MM.1S (cell line): Measurements from ENCODE around the gene PDE2A.

Experiments used
- DNase-seq: peaks from one replicate; pipeline ENCODE4 v3.0.0-alpha.2; 2015
- H2AFZ ChIP-seq: fragments of 300-600 bp; sonication (generic); 2 replicates; pipeline ENCODE4 v1.6.0; 2016; ENCODE audit warnings: antibody characterized with exemption, low read length
- H3F3A ChIP-seq: fragments of 300-600 bp; sonication (generic); 2 replicates; pipeline ENCODE4 v1.6.1; 2016; ENCODE audit warnings: mild to moderate bottlenecking, antibody characterized with exemption, low read length, moderate library complexity, mixed read lengths; ENCODE audit not compliant: insufficient read depth
- H3K27ac ChIP-seq: fragments of 300-600 bp; sonication (generic); 2 replicates; pipeline ENCODE4 v1.5.1; 2016; ENCODE audit warnings: mild to moderate bottlenecking, low read length
- H3K27me3 ChIP-seq: fragments of 300-600 bp; sonication (generic); replicated peaks from 2 replicates; pipeline ENCODE4 v1.6.0; 2016; ENCODE audit warnings: low read length; ENCODE audit not compliant: insufficient read depth
- H3K36me3 ChIP-seq: fragments of 300-600 bp; sonication (generic); replicated peaks from 2 replicates; pipeline ENCODE4 v1.6.1; 2016; ENCODE audit warnings: mild to moderate bottlenecking, low read length, mixed read lengths; ENCODE audit not compliant: insufficient read depth
- H3K4me1 ChIP-seq: fragments of 300-600 bp; sonication (generic); 2 replicates; pipeline ENCODE4 v1.6.1; 2016; ENCODE audit warnings: low read length, mixed read lengths
- H3K4me2 ChIP-seq: fragments of 300-600 bp; sonication (generic); 2 replicates; pipeline ENCODE4 v1.6.0; 2016; ENCODE audit warnings: low read depth, low read length
- H3K4me3 ChIP-seq: fragments of 300-600 bp; sonication (generic); 2 replicates; pipeline ENCODE4 v1.5.1; 2016; ENCODE audit warnings: low read length, mixed read lengths
- H3K79me2 ChIP-seq: fragments of 300-600 bp; sonication (generic); 2 replicates; pipeline ENCODE4 v1.6.1; 2016; ENCODE audit warnings: mixed run types, low read length, mixed read lengths
- H3K9ac ChIP-seq: fragments of 300-600 bp; sonication (generic); 2 replicates; pipeline ENCODE4 v1.6.1; 2016; ENCODE audit warnings: low read length, mixed read lengths
- H3K9me2 ChIP-seq: fragments of 300-600 bp; sonication (generic); replicated peaks from 2 replicates; pipeline ENCODE4 v1.6.1; 2016; ENCODE audit warnings: mild to moderate bottlenecking, low read length, mixed read lengths; ENCODE audit not compliant: insufficient read depth
- H3K9me3 ChIP-seq: fragments of 300-600 bp; sonication (generic); replicated peaks from 2 replicates; pipeline ENCODE4 v1.6.1; 2016; ENCODE audit warnings: mild to moderate bottlenecking, low read length, mixed read lengths; ENCODE audit not compliant: insufficient read depth
- H4K20me1 ChIP-seq: fragments of 300-600 bp; sonication (generic); 2 replicates; pipeline ENCODE4 v1.6.1; 2016; ENCODE audit warnings: mild to moderate bottlenecking, low read length, moderate library complexity, mixed read lengths; ENCODE audit not compliant: insufficient read depth
- CTCF ChIP-seq: fragments of 300-600 bp; sonication (generic); IDR thresholded peaks from 2 replicates; pipeline ENCODE4 v1.5.1; 2016; ENCODE audit warnings: antibody characterized with exemption, low read length, mixed read lengths
- EZH2 ChIP-seq: fragments of 300-600 bp; sonication (generic); optimal IDR thresholded peaks from 2 replicates; pipeline ENCODE3; 2017; ENCODE audit warnings: low read depth, mild to moderate bottlenecking, antibody characterized with exemption, low read length, mixed read lengths
- EZH2phosphoT487 ChIP-seq: fragments of 300-600 bp; sonication (generic); IDR thresholded peaks from 2 replicates; pipeline ENCODE4 v1.6.1; 2018; ENCODE audit warnings: antibody characterized with exemption, low read length

Gene PDE2A

GRCh38 chr11:72655014-72655413 is 19.2 kb downstream of the PDE2A start:
- H4K20me1 ChIP-seq = no peaks in the 10 kb centered on the region
- H3K4me3 ChIP-seq = no peak overlapping the region
- no peak overlapping the region for H2AFZ ChIP-seq
- no peaks in the 10 kb centered on the region for H3K79me2 ChIP-seq
- TF ChIP-seq CTCF (no peak), EZH2 (no peak), EZH2phosphoT487 (no peak)
- no peak overlapping the region for H3K9ac ChIP-seq
- H3K4me1 ChIP-seq = no peaks in the 10 kb centered on the region
- H3K36me3 ChIP-seq = no peaks in the 10 kb centered on the region
- H3F3A ChIP-seq = no peaks in the 10 kb centered on the region
- peaks cover 22% of the 10 kb centered on the region for H3K27me3 ChIP-seq
- no peak overlapping the region for H3K4me2 ChIP-seq
- DNase-seq = no peak
- H3K27ac ChIP-seq = no peak overlapping the region
- no peaks in the 10 kb centered on the region for H3K9me3 ChIP-seq
- H3K9me2 ChIP-seq = no peaks in the 10 kb centered on the region

- DNase-seq = no peak
- no peaks in the 10 kb centered on the region for H3K36me3 ChIP-seq
- no peaks in the 10 kb centered on the region for H3K4me1 ChIP-seq
- no peaks in the 10 kb centered on the region for H3K79me2 ChIP-seq
- no peaks in the 10 kb centered on the region for H4K20me1 ChIP-seq
- no peaks in the 10 kb centered on the region for H3F3A ChIP-seq
- no peak overlapping the region for H3K9ac ChIP-seq
- TF ChIP-seq EZH2phosphoT487 (no peak), EZH2 (no peak), CTCF (no peak)
- no peak overlapping the region for H3K4me2 ChIP-seq
- no peak overlapping the region for H3K27ac ChIP-seq
- no peak overlapping the region for H2AFZ ChIP-seq
- no peak overlapping the region for H3K4me3 ChIP-seq
- no peaks in the 10 kb centered on the region for H3K9me2 ChIP-seq
- no peaks in the 10 kb centered on the region for H3K9me3 ChIP-seq
- H3K27me3 ChIP-seq = peaks cover 10% of the 10 kb centered on the region
Measured at GRCh38 chr11:72653649-72654048, 20.6 kb downstream of the PDE2A start.

GRCh38 chr11:72652873-72653630 is 21.2 kb downstream of the PDE2A start:
- no peaks in the 10 kb centered on the region for H4K20me1 ChIP-seq
- TF ChIP-seq EZH2 = no peak
- TF ChIP-seq EZH2phosphoT487 = no peak
- no peak for TF ChIP-seq CTCF
- H3K4me1 ChIP-seq = no peaks in the 10 kb centered on the region
- no peaks in the 10 kb centered on the region for H3K9me3 ChIP-seq
- no peaks in the 10 kb centered on the region for H3K79me2 ChIP-seq
- no peaks in the 10 kb centered on the region for H3K9me2 ChIP-seq
- no peak overlapping the region for H3K4me2 ChIP-seq
- H3K27me3 ChIP-seq = peaks cover 4% of the 10 kb centered on the region; the same call in 1 of the 2 replicates
- H3F3A ChIP-seq = no peaks in the 10 kb centered on the region
- no peak for DNase-seq
- no peak overlapping the region for H3K27ac ChIP-seq
- no peak overlapping the region for H2AFZ ChIP-seq
- no peaks in the 10 kb centered on the region for H3K36me3 ChIP-seq
- no peak overlapping the region for H3K9ac ChIP-seq
- no peak overlapping the region for H3K4me3 ChIP-seq
